Ectodermal cell (in vitro differentiated cells): Measurements from ENCODE around the gene FAT2. TPM values are rescaled to one million over a fixed set of nuclear protein-coding genes. Genes with fewer than 3 reads are reported as not detected.

ENCODE experiments used
- H3K27ac ChIP-seq: 2 replicates; pipeline ENCODE4 v1.7.0; 2013; ENCODE audit warnings: mild to moderate bottlenecking, low read depth, low read length; ENCODE audit not compliant: insufficient read depth, poor library complexity, severe bottlenecking
- H3K27me3 ChIP-seq: 2 replicates; pipeline ENCODE4 v1.7.0; 2013; ENCODE audit warnings: mild to moderate bottlenecking, low read length; ENCODE audit not compliant: insufficient read depth, control insufficient read depth, poor library complexity, severe bottlenecking
- H3K36me3 ChIP-seq: one replicate; pipeline ENCODE4 v1.7.0; 2013; ENCODE audit warnings: low read length; ENCODE audit not compliant: control insufficient read depth, insufficient read depth
- H3K4me1 ChIP-seq: one replicate; pipeline ENCODE4 v1.7.0; 2013; ENCODE audit warnings: low read length; ENCODE audit not compliant: control insufficient read depth, insufficient read depth
- H3K4me3 ChIP-seq: 2 replicates; pipeline ENCODE4 v1.7.0; 2013; ENCODE audit warnings: low read depth, low read length, control low read depth; ENCODE audit not compliant: insufficient read depth
- H3K9me3 ChIP-seq: 2 replicates; pipeline ENCODE4 v1.7.0; 2013; ENCODE audit warnings: mild to moderate bottlenecking, low read length, moderate library complexity; ENCODE audit not compliant: control insufficient read depth
- WGBS, 2 experiments: methylation state at CpG; one replicate each; pipeline ENCODE4 v1.1.7; 2013; ENCODE audit warnings: missing lambda C conversion rate in 2 of 2; 5-methylcytosine and 5-hydroxymethylcytosine counted together
- polyA plus RNA-seq, 4 experiments: library from polyadenylated mRNA; stranded (reverse); fragments of 50-300 nt; gene quantifications; one replicate each; pipeline ENCODE4 v1.2.3, GENCODE V29; 2013

FAT2 gene, protein sequence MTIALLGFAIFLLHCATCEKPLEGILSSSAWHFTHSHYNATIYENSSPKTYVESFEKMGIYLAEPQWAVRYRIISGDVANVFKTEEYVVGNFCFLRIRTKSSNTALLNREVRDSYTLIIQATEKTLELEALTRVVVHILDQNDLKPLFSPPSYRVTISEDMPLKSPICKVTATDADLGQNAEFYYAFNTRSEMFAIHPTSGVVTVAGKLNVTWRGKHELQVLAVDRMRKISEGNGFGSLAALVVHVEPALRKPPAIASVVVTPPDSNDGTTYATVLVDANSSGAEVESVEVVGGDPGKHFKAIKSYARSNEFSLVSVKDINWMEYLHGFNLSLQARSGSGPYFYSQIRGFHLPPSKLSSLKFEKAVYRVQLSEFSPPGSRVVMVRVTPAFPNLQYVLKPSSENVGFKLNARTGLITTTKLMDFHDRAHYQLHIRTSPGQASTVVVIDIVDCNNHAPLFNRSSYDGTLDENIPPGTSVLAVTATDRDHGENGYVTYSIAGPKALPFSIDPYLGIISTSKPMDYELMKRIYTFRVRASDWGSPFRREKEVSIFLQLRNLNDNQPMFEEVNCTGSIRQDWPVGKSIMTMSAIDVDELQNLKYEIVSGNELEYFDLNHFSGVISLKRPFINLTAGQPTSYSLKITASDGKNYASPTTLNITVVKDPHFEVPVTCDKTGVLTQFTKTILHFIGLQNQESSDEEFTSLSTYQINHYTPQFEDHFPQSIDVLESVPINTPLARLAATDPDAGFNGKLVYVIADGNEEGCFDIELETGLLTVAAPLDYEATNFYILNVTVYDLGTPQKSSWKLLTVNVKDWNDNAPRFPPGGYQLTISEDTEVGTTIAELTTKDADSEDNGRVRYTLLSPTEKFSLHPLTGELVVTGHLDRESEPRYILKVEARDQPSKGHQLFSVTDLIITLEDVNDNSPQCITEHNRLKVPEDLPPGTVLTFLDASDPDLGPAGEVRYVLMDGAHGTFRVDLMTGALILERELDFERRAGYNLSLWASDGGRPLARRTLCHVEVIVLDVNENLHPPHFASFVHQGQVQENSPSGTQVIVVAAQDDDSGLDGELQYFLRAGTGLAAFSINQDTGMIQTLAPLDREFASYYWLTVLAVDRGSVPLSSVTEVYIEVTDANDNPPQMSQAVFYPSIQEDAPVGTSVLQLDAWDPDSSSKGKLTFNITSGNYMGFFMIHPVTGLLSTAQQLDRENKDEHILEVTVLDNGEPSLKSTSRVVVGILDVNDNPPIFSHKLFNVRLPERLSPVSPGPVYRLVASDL (N-terminal part only)
- polyA plus RNA-seq (2013, experiment 1 of 4), result 0.80 TPM
- polyA plus RNA-seq (2013, experiment 2 of 4), result 1.0 TPM
- polyA plus RNA-seq (2013, experiment 3 of 4), result 0.53 TPM
- polyA plus RNA-seq (2013, experiment 4 of 4), result 0.77 TPM

GRCh38 chr5:151591144-151591819 lies at the start of gene FAT2:
TSS of gene FAT2 (minus strand) at chr5:151591331. CDS start at chr5:151568931, 22,400 bp downstream.
- no peaks in the 10 kb centered on the region for H3K36me3 ChIP-seq
- H3K4me3 ChIP-seq, result no peak within 1 kb of the TSS
- 34 to 35% methylated on average over 13 of the region's 13 CpGs for WGBS, 2 experiments
- H3K27ac ChIP-seq, result no peak within 1 kb of the TSS
- H3K4me1 ChIP-seq, result peaks cover 4% of the 10 kb centered on the region
- no peaks in the 10 kb centered on the region for H3K9me3 ChIP-seq
- H3K27me3 ChIP-seq, result no peaks in the 10 kb centered on the region

- no peaks in the 10 kb centered on the region for H3K27me3 ChIP-seq
- no peaks in the 10 kb centered on the region for H3K4me1 ChIP-seq
- H3K9me3 ChIP-seq, result no peaks in the 10 kb centered on the region
- H3K36me3 ChIP-seq, result no peaks in the 10 kb centered on the region
- WGBS, 2 experiments, result 84 to 85% methylated on average over 4 of the region's 4 CpGs
- H3K27ac ChIP-seq, result no peak overlapping the region
- no peak overlapping the region for H3K4me3 ChIP-seq
These were observed 47.5 kb upstream of the FAT2 start for GRCh38 chr5:151638619-151639018.

DNA sequence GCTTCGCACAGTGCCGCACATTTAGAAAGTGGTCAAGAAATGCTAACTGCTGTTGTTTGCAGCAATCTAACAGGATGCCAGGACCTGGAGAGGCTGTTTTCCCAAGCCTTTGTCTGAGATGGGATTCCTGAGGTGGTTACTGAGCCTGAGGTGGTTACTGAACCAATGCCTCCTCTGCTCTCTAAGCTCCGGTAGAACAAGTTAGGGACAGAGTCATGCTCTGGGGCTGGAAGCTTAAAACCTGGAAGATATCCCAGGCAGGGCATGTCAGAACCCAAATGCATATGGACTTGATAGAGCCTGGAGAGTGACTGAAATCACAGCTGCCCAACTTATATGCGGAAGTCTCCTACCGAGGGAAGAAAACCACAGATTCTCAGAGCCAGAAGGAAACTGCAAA lies 46.5 kb upstream of the FAT2 start:
- no peaks in the 10 kb centered on the region for H3K27me3 ChIP-seq
- H3K4me1 ChIP-seq, result no peaks in the 10 kb centered on the region
- 86 to 88% methylated on average over 5 of the region's 5 CpGs for WGBS, 2 experiments
- H3K36me3 ChIP-seq, result no peaks in the 10 kb centered on the region
- no peaks in the 10 kb centered on the region for H3K9me3 ChIP-seq
- H3K27ac ChIP-seq, result no peak overlapping the region
- no peak overlapping the region for H3K4me3 ChIP-seq

DNA sequence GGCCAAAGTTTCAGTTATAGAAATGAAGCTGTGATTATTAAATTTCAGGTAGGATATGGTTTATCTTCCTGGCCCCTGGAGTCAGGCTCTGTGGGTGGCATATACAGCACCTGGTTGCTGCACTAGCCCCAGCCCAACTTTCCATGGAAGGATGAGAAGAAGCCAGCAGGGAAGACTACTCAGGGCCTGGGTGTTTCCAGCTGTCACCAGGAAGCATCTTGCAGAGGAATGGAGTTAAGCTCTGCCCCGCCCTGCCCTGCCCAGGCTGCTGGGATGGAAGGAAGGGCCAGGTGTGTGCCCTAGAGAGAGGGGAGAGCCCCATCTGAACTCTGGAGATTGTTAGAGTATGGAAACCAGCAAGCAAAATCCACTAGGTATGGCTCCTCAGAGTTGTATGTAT lies 42.8 kb upstream of the FAT2 start:
- WGBS, 2 experiments, result 87 to 98% methylated on average over 1 of the region's 1 CpG

DNA sequence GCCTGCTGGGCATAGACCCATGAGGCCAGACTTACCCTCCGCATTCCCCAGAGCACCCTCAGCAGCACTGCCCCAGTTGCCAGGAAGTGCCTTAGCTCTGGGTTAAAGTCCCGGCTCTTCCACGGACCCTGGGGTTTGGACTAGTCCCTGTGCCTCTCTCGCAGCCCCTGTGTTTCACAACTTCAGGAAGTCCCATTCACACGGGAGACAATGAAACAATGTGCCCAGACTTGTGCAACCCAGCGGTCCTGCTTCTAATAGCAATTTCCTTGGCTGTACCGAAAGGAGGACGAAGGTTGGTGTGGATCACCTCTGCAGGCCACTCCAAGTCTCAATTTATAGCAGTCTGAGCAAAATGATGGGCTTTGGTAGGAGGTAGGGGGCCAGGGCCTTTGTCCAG lies 41.8 kb upstream of the FAT2 start:
- Histone ChIP-seq H3K9me3 (no peaks in the 10 kb centered on the region), H3K27ac (no peak overlapping the region), H3K36me3 (no peaks in the 10 kb centered on the region), H3K27me3 (no peaks in the 10 kb centered on the region), H3K4me3 (no peak overlapping the region), H3K4me1 (peaks cover 6% of the 10 kb centered on the region)
- 93% methylated on average over 8 of the region's 8 CpGs for WGBS, 2 experiments

More for the DNA sequence above, 42.8 kb upstream of the FAT2 start:
- H3K4me1 ChIP-seq, result no peaks in the 10 kb centered on the region
- no peaks in the 10 kb centered on the region for H3K36me3 ChIP-seq
- H3K27ac ChIP-seq, result no peak overlapping the region
- H3K27me3 ChIP-seq, result no peaks in the 10 kb centered on the region
- no peak overlapping the region for H3K4me3 ChIP-seq
- no peaks in the 10 kb centered on the region for H3K9me3 ChIP-seq

DNA sequence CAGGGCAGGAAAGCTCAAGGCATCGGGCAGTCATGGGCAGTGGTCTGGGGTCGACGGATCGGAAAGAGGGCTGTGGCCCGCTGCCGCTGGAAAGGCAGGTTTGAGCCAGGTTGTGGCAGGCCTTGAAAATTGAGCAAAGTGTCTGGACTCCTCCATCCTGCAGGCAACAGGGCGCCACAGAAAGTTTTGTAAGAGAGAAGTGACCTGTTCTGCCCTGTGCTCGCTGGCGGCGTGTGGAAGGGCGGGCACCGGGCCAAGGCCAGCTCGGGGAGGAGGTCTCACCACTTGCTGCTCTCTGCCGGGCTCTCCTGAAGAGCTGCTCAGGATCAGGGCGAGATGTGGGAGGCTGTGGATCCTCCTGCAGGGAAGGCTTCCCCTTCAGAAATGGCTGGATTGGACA lies 41.4 kb upstream of the FAT2 start:
- no peak overlapping the region for H3K4me3 ChIP-seq
- peaks cover 6% of the 10 kb centered on the region for H3K4me1 ChIP-seq
- whole genome bisulfite sequencing, 2 experiments, result 88 to 92% methylated on average over 15 of the region's 15 CpGs
- H3K27me3 ChIP-seq, result no peaks in the 10 kb centered on the region
- no peak overlapping the region for H3K27ac ChIP-seq
- H3K36me3 ChIP-seq, result no peaks in the 10 kb centered on the region
- no peaks in the 10 kb centered on the region for H3K9me3 ChIP-seq

GRCh38 chr5:151631941-151632340 lies 40.8 kb upstream of the FAT2 start:
- Histone ChIP-seq H3K4me1 (peaks cover 6% of the 10 kb centered on the region), H3K4me3 (no peak overlapping the region), H3K36me3 (no peaks in the 10 kb centered on the region), H3K27ac (no peak overlapping the region), H3K27me3 (no peaks in the 10 kb centered on the region), H3K9me3 (no peaks in the 10 kb centered on the region)
- 95 to 97% methylated on average over 5 of the region's 5 CpGs for WGBS, 2 experiments

DNA sequence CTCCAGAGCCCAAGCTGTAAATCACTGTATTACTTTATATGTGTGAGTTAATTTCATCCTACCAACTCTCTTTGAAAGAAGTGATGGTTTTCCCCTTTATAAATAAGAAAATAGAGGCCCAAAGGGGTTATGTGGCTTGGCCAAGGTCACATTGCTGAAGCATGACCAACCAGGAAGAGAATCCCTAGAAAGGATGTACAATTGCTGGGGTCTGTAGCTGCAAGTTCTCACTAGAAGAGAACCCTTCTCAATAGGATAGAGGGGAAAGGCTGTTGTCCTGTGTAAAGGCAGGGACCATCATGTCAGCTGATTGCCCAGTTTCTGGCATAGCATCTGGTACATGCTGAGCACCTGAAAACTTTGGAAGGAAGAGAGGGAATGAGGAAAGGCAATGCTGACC lies 39.0 kb upstream of the FAT2 start:
- Histone ChIP-seq H3K4me3 (no peak overlapping the region), H3K4me1 (peaks cover 6% of the 10 kb centered on the region), H3K27ac (no peak overlapping the region), H3K9me3 (no peaks in the 10 kb centered on the region), H3K36me3 (no peaks in the 10 kb centered on the region), H3K27me3 (no peaks in the 10 kb centered on the region)

- peaks cover 15% of the 10 kb centered on the region for H3K4me1 ChIP-seq
- no peaks in the 10 kb centered on the region for H3K36me3 ChIP-seq
- no peak overlapping the region for H3K27ac ChIP-seq
- no peaks in the 10 kb centered on the region for H3K9me3 ChIP-seq
- 81 to 82% methylated on average over 7 of the region's 7 CpGs for WGBS, 2 experiments
- no peak overlapping the region for H3K4me3 ChIP-seq
- H3K27me3 ChIP-seq, result no peaks in the 10 kb centered on the region
These were observed 37.1 kb upstream of the FAT2 start for GRCh38 chr5:151628112-151628823.
